Measurements from ENCODE around the gene XPC.

The XPC gene

GRCh38 chr3:14134291-14134690, 44.1 kb downstream of the XPC start:
- no peak for TF ChIP-seq REST (IDR thresholded peaks at IDR 0.05; ENCODE audit: insufficient read depth in 1 of 2, low read depth in 2 of 2, low read length in 2 of 2)
- TF ChIP-seq TAF1 (IDR thresholded peaks at IDR 0.05; ENCODE audit: borderline replicate concordance, insufficient read depth, low read length), result no peak
- TF ChIP-seq POLR2AphosphoS5 (IDR thresholded peaks at IDR 0.05; ENCODE audit: low read depth, low read length), result no peak
- TF ChIP-seq FOXP2 (optimal IDR thresholded peaks at IDR 0.05; ENCODE audit: borderline replicate concordance, extremely low read depth, extremely low read length, insufficient read depth), result no peak
- TF ChIP-seq SIN3A (IDR thresholded peaks at IDR 0.05; ENCODE audit: borderline replicate concordance, insufficient read depth, low read length), result no peak

- no peak for TF ChIP-seq POLR2AphosphoS5 (IDR thresholded peaks at IDR 0.05; ENCODE audit: low read depth, low read length)
- no peak for TF ChIP-seq SIN3A (IDR thresholded peaks at IDR 0.05; ENCODE audit: borderline replicate concordance, insufficient read depth, low read length)
- no peak for TF ChIP-seq REST (IDR thresholded peaks at IDR 0.05; ENCODE audit: insufficient read depth in 1 of 2, low read depth in 2 of 2, low read length in 2 of 2)
- no peak for TF ChIP-seq TAF1 (IDR thresholded peaks at IDR 0.05; ENCODE audit: borderline replicate concordance, insufficient read depth, low read length)
- TF ChIP-seq FOXP2 (optimal IDR thresholded peaks at IDR 0.05; ENCODE audit: borderline replicate concordance, extremely low read depth, extremely low read length, insufficient read depth), result no peak
Observed at GRCh38 chr3:14133876-14134275, 44.5 kb downstream of the XPC start.

GRCh38 chr3:14133188-14133800, 45.1 kb downstream of the XPC start:
- TF ChIP-seq POLR2AphosphoS5 (IDR thresholded peaks at IDR 0.05; ENCODE audit: low read depth, low read length), result no peak
- TF ChIP-seq REST (IDR thresholded peaks at IDR 0.05; ENCODE audit: insufficient read depth in 1 of 2, low read depth in 2 of 2, low read length in 2 of 2), result no peak
- no peak for TF ChIP-seq SIN3A (IDR thresholded peaks at IDR 0.05; ENCODE audit: borderline replicate concordance, insufficient read depth, low read length)
- no peak for TF ChIP-seq TAF1 (IDR thresholded peaks at IDR 0.05; ENCODE audit: borderline replicate concordance, insufficient read depth, low read length)
- TF ChIP-seq FOXP2 (optimal IDR thresholded peaks at IDR 0.05; ENCODE audit: borderline replicate concordance, extremely low read depth, extremely low read length, insufficient read depth), result no peak

GRCh38 chr3:14132689-14133088, 45.7 kb downstream of the XPC start:
- no peak for TF ChIP-seq FOXP2 (optimal IDR thresholded peaks at IDR 0.05; ENCODE audit: borderline replicate concordance, extremely low read depth, extremely low read length, insufficient read depth)
- TF ChIP-seq SIN3A (IDR thresholded peaks at IDR 0.05; ENCODE audit: borderline replicate concordance, insufficient read depth, low read length), result no peak
- no peak for TF ChIP-seq POLR2AphosphoS5 (IDR thresholded peaks at IDR 0.05; ENCODE audit: low read depth, low read length)
- no peak for TF ChIP-seq REST (IDR thresholded peaks at IDR 0.05; ENCODE audit: insufficient read depth in 1 of 2, low read depth in 2 of 2, low read length in 2 of 2)
- TF ChIP-seq TAF1 (IDR thresholded peaks at IDR 0.05; ENCODE audit: borderline replicate concordance, insufficient read depth, low read length), result no peak
